ENCODE data around the gene GPAM. TPM values are rescaled to one million over a fixed set of nuclear protein-coding genes. Genes with fewer than 3 reads are reported as not detected.
"Not testable (repeated sequence)": the region's sequence is repeated elsewhere in the genome, so short reads cannot be mapped to it uniquely, and the experiment has no call there.

GPAM gene, protein sequence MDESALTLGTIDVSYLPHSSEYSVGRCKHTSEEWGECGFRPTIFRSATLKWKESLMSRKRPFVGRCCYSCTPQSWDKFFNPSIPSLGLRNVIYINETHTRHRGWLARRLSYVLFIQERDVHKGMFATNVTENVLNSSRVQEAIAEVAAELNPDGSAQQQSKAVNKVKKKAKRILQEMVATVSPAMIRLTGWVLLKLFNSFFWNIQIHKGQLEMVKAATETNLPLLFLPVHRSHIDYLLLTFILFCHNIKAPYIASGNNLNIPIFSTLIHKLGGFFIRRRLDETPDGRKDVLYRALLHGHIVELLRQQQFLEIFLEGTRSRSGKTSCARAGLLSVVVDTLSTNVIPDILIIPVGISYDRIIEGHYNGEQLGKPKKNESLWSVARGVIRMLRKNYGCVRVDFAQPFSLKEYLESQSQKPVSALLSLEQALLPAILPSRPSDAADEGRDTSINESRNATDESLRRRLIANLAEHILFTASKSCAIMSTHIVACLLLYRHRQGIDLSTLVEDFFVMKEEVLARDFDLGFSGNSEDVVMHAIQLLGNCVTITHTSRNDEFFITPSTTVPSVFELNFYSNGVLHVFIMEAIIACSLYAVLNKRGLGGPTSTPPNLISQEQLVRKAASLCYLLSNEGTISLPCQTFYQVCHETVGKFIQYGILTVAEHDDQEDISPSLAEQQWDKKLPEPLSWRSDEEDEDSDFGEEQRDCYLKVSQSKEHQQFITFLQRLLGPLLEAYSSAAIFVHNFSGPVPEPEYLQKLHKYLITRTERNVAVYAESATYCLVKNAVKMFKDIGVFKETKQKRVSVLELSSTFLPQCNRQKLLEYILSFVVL
- 5.2 TPM in 2 replicates for total RNA-seq

DNA sequence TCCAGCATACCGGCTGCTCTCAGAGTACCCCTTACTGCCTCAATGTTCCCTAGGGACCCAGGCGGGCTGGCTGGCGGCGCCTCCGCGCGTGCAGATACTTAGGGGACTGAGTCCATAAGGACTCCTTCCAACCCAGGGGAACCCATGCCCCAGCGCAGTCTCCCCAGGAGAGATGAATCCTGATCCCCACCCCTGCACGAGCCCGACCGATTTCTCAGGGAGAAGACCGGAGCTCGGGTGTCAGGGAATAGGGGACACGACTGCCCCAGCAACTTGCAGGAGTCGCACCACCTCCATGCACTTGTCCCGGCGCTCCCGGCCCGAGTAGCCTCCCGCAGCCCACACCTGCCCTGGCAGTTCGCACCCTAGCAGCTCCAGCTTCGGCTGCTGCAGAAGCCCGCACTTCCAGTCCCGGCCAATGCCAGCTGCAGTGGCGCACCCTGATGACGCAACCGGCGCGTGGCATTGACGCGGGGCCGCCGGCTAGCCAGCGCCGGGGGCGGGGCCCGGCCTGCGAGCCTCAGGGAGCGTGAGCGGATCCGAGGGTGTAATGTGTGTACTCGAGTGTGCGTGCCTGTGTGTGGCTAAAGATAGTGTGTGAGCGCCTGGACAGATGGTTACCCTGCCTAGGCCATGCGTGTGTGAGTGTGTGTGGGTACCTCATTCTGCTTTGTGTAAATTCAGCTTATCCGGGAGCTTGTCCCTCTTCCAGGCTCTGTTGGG, at the start of gene GPAM:
Gene GPAM (minus strand): TSS at position 437 of the 723 bp plus-strand sequence. CDS start 1,981 bp downstream, outside the sequence.
- peak; percentile 22 for DNase-seq (ENCODE audit: extremely low read depth, low read depth, low spot score)

GRCh38 chr10:112232670-112233069, 49.1 kb upstream of the GPAM start:
- no peak for DNase-seq (ENCODE audit: extremely low read depth, low read depth, low spot score)

- no peak for DNase-seq (ENCODE audit: extremely low read depth, low read depth, low spot score)
Measured at GRCh38 chr10:112231602-112232400, 48.2 kb upstream of the GPAM start.

- DNase-seq (ENCODE audit: extremely low read depth, low read depth, low spot score) = peak; percentile 1
Measured at GRCh38 chr10:112230325-112230988, 46.9 kb upstream of the GPAM start.

DNA sequence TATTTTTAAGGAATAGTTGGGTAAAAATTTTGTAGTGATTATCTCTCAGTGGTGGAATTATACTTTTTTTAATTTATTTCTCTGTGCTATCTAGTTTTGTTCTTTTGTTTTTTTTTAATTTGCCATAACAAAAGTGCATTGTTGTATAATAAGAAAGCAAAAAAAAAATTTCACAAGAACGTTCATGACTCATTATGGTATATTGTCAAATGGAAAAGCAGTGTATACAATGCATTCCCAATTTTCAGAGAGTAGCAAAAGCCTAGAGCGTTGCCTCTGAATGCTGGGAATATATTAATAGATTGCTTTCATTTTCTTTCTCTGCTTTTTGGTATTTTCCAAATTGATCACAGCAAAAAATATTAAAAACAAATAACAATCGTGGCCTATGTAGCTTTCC, 46.3 kb upstream of the GPAM start:
- DNase-seq (ENCODE audit: extremely low read depth, low read depth, low spot score) = no peak

- no peak for DNase-seq (ENCODE audit: extremely low read depth, low read depth, low spot score)
Measured at GRCh38 chr10:112229096-112229495, 45.5 kb upstream of the GPAM start.

DNA sequence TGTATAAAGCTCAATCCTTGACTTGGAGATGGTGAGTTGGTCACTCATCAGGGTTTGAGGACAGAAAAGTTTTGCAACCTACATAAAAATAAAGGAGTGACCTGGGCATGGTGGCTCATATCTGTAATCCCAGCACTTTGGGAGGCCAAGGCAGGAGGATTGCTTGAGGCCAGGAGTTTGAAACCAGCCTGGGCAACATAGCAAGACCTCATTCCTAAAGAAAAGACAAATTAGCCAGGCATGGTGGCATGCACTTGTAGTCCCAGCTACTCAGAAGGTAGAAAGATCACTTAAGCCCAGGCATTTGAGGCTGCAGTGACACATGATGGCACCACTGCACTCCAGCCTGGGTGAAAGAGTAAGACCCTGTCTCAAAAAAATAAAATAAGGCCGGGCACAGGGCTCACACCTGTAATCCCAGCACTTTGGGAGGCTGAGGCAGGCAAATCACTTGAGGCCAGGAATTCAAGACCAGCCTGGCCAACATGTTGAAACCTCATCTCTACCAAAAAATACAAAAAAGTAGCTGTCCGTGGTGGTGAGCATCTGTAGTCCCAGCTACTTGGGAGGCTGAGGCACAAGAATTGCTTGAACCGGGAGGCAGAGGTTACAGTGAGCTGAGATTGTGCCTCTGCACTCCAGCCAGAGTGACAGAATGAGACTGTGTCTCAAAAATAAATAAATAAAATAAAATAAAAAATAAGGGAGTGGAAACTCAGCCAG, 45.0 kb upstream of the GPAM start:
- DNase-seq (ENCODE audit: extremely low read depth, low read depth, low spot score) = not testable (repeated sequence)

GRCh38 chr10:112227331-112227987, 43.9 kb upstream of the GPAM start:
- no peak for DNase-seq (ENCODE audit: extremely low read depth, low read depth, low spot score)

GRCh38 chr10:112226439-112227248, 43.1 kb upstream of the GPAM start:
- DNase-seq (ENCODE audit: extremely low read depth, low read depth, low spot score) = no peak

GRCh38 chr10:112225771-112226438, 42.3 kb upstream of the GPAM start:
- no peak for DNase-seq (ENCODE audit: extremely low read depth, low read depth, low spot score)

DNA sequence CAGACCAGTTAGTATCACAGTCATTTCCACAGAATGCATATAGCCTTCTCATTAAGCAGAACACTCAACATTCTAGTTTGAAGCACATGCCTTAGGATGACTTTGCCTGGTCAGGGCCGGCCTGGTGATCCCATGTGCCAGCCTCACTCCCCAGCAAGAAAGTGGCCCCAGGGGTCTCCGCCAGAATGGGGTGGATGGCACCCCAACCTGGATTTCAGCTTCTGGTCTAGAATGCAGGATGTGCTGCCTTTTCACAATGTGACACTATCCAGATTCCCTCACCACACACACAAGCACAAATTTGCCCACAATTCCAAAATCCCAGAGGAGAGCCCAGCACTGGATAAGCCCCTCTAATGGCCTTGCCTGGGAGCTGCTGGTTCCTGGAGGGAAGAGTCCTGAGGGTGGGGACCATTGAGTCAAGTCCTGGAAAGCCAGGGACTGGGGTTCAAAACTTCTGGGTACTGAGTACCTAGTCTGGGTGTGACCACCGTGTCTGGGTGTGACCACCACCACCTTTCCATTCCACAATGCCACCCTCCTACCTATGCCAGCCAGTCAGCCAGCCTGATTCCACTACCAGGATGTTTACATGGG, 41.5 kb upstream of the GPAM start:
- no peak for DNase-seq (ENCODE audit: extremely low read depth, low read depth, low spot score)

GRCh38 chr10:112223725-112224124, 40.2 kb upstream of the GPAM start:
- no peak for DNase-seq (ENCODE audit: extremely low read depth, low read depth, low spot score)

DNA sequence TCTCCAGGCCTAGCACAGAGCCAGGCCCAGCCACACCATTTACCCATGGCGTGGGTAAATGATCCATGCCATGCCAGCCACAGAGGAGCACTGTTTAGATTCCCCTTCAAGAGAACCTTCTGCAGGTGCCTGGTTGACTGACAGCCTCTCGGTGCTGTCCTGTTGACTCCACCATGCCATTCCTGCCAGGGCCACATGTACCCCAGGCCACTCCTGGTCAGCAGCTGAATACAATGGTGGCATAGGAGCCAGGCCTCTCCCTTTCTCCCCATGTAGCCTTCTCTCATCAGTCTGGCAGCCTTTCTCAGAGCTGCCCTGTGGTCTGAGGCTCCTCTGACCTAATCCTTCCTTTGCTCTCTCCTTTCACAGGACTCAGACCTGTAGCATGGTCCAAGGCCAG, 39.2 kb upstream of the GPAM start:
- DNase-seq (ENCODE audit: extremely low read depth, low read depth, low spot score) = no peak

DNA sequence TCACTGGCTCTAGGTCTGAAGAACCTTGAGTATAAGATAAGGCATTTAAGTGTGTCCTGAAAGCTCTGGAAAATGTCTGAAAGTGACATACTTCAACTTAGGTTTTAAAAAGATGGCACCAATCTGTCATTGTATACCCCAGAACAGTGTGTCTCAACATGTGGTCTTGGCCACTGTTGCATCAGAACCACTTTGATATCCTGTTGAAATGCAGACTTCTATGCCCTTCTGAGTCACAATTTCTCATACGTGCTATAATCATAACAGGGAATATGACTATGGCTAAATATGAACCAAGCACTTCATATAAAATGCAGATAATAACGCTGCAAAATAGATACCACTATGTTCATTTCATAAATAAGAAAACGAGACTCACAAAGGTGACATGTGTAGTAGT, 38.0 kb upstream of the GPAM start:
- no peak for DNase-seq (ENCODE audit: extremely low read depth, low read depth, low spot score)

DNA sequence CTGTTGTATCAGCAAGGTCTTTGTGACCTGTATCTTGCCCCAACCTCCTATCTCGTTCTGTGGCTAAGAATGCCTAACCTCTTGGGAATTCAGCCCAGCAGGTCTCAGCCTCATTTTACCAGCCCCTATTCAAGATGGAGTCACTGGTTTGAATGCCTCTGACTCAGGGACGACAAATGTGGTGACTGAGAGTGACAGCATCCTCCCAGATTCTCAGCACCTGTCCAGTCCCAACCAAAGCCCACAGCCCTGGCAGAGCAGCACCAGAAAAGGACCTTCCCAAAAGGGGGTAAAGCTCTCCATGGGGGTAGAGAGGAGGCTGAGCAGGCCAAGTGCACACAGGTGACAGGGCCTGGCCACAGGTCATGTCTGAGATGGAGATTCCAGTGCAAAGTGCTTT, 35.4 kb upstream of the GPAM start:
- no peak for DNase-seq (ENCODE audit: extremely low read depth, low read depth, low spot score)

DNA sequence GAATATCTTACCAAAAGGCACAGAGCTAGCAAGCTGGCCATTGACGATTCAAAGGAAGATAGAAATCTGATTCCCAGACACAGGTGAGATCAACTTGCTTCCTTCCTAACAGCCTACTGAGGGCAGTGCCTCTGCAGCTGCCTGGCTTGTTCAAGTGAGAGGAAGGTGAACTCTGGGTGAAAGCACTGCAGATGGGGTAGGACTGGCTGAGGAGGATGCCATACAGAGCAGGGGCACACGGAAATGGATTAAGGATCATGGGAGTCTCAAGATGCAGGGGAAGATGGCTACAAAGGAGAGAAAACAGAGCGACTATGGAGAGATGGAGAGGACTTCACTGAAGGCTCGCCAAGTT, 34.4 kb upstream of the GPAM start:
- DNase-seq (ENCODE audit: extremely low read depth, low read depth, low spot score) = no peak

All from glomerular endothelial cell (primary cell).